NOMO-1 treated with dmso at 0.1 percent for 144 hours (cell line): ENCODE measurements around the gene SLIT3.

Source experiments
- DNase-seq: peaks from one replicate; lab custom pipeline; 2025; ENCODE audit not compliant: unreplicated experiment; lab: John Stamatoyannopoulos, UW

The SLIT3 gene

DNA sequence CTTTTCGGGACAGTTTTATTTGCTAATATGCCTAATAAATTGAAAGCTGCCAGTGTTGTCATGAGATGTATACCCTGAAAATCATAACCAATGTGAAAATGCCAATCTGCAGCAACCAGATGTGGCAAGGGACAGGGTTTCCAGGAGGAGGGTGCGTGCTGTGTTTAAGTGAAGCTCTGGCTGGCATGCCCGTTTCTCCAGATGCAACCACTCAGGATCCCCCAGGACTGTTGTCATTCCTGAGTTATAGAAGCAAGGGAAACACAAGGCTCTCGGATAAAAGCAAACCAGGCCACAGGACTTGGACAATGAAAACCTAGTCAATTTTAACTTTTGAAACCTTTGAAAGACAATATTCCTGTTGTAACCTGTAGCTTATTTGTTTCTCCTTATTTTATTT, 360.2 kb downstream of the SLIT3 start:
- DNase-seq: no peak

DNA sequence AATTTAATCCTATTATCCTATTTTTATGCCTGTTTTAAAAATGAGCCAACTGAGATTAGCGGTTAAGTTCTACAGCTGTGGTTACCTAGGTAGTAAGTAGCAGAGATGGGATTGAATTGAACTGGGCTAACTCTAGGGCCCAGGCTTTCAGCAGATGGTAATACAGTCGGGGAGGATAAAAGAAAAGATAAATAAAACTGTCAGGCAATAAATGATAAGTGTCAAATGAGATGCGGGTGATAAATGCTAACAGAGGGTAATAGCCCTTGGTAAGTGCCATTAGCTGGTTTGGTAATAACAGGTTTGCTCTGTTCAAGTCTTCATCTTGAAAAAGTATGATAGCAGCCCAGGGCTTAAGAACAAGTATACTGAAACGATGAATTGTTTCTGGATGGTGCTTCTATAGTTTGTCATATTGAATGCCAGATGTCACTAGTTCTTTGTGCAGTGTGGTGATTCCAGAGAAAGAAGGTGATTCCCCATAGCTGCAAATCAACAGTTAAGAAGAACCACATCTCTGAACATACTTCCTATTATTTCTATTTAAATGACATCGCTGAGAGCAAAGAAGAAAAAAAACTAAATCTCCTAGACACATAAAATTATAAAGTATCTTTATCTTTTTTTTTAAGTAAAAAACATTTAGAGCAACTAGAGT, 360.9 kb downstream of the SLIT3 start:
- no peak for DNase-seq

DNA sequence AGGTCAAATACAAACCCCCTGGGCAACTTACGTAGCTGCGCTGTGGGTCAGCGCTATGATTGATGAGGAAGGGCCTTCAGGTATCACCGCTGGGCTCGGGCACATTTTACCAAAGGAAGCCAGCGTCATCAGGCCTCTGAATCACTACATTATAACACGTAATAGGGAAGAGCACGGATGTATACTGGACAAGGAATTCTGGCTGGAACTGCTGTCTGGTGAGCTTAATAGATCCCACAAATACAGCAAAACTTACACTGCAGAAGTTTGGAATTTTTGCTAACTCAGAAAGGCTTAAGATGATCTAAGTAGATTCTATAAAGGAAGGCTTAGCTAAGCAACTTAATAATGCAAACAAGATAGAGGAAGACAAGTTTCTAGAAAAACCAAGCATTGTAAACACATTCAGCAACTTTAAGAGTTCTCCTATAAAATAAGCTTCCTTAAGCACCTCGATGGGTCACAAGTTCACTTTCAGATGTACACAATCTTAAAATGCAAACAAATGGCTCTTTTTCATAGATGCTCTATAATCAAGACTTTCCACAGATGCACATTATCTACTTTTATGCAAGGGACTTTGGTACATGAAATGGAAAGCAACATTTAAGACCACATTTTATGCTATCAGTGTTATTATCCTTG, 361.7 kb downstream of the SLIT3 start:
- no peak for DNase-seq

DNA sequence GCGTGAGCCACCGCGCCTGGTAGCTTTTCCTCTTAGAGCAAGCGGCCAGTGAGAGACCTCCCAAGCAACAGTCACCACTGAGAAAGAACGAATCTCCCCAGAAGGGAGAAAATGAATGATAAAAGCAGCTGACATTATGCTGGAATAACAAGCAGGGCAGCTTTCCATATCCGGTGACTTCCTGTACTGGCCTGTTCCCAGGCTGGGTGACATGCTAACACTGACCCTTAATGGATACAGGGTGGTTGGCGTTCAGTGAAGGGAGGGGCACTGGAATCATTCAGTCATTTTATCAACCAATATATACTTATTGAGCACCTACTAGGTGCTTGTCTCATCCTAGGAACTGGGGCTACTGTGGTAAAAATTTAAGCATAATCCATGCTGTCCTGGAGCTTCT, 364.4 kb downstream of the SLIT3 start:
- DNase-seq: no peak

DNA sequence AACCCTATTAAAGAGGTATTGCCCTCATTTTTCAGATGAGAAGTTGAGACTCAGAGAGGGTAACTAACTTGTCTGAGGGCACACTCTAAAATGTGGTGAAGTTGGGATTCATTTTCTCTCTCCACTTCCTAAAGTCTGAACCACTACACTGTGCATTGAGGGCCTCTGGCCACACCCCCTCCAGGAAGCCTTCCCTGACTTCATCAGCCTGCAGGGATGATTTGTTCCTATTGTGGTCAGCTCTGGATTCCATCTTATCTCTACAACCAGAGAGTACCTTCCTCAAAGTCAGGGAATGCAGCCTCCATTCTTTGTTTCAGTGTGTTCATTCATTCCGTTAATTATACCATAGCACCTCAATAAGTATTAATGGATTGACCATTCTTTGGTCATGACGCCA, 365.8 kb downstream of the SLIT3 start:
- no peak for DNase-seq

DNA sequence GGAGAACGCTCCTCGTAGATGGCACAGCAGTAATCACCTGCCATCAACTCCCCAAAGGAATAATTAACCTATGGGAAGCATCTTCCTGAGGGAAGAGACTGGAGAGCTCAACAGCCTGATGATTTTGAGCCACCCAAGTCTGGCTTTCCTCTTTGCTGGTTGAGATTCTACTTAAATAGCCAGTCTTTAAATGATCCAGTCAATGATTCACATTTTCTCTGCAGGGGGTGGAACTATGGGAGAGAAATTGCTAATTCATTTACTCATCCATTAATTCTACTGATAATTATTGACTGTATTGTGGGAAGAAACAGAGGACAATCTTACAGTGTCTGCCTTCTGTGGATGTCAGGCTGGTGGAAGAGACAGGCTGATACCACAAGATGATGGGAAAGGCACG, 366.8 kb downstream of the SLIT3 start:
- DNase-seq: no peak

DNA sequence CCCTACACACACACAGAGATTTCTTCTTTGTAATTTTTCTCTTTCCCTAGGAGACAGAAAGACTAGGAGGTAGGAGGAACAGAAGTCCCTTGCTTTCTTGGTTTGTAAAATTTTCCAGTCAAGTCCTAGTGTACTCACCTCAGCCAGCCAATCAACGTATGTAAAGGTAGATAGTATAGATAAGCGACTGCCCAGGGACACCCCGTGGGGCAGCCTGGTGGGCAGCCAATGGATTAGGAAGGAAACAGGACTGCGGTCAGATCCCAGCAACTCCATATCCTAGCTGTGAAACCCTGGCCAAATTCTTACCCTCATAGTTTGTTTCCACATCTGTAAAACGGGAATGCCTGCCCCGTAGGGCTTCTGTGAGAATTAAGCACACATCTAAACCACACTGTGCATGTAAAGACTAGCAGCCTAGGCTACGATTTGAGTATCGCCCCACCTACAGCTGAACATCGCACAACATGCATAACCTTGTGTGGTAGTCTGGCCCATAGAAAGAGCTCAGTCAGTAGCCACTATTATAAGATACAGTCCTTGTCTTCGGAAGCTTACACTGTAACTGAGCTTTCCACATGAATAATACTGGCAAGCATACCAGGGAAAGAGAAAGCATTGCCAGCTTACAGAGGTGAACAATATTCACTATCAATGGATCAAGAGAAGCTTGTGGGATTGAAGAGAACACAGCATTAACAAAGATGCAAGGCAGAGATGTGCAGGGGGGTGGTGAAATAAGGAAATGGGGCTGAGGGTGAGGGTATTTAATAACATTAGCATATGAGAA, 368.3 kb downstream of the SLIT3 start:
- no peak for DNase-seq

DNA sequence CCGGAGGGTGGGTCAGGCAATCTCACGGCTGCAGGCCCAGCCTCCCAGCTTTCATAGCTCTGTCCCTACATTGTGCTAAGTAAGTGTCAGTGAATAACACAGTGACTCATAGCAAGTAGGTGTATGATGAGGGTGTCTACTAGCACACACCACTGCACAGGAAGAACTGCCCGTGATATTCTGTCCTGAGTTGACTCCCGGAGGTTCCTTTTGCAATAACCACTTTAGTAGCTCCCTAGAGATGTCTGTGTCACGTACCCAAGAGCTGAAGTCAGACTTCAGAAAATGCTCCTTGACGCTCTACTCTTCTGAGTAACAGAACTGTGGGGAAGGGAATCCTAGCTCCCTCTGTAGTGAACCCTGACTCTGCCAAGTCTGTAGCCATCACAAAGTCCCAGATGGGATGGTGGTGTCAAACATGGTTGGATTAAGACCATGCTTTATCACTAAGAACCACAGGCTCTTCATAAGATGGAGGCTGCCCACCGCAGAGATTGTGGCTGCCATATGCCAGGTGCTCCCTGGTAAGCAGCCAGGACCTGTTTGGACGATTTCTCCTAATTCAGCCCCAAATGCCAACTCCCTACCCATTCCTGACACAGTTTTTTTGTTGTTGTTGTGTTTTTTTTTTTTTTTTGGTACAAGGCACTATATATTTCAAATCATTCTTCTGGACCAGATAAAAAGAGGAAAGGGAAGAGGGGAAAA, 369.1 kb downstream of the SLIT3 start:
- no peak for DNase-seq

DNA sequence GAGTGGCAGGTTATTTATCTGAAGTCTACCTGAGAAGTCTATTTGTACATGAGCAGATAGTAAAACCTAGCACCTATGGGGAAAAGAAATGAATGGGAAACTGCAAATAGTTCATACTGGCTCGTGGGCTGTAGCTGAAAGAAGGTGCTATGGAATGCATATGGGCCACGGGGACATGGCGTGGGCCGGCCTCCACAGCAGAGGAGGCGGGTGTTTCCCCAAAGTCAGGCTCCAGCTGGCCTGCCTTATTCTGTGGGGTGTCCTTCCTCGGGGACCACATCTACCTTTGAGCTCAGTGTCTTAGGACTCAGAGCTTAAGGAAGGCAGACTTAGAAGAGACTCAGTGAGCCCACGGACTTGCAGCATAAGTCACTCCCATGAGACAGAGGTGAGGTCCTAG, 371.3 kb downstream of the SLIT3 start:
- DNase-seq: no peak

DNA sequence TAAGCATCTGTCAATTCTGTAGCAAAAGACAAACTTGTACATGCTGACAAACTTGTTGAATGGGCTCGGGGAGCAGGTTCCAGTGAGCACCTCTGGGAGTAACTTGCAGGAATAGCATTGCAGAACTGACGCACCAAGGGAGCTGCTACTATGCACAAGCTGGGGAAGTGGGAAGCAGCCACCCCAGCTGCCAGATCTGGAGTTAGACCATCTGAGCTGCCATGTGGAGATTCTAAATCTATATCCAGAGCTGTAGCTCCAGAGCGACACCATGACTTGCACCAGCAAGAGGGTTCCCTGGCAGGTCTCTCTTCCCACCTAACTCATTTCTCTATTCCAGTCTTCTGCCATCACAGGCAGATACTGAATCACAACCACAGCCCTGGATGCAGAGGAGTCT, 375.8 kb downstream of the SLIT3 start:
- DNase-seq: no peak

DNA sequence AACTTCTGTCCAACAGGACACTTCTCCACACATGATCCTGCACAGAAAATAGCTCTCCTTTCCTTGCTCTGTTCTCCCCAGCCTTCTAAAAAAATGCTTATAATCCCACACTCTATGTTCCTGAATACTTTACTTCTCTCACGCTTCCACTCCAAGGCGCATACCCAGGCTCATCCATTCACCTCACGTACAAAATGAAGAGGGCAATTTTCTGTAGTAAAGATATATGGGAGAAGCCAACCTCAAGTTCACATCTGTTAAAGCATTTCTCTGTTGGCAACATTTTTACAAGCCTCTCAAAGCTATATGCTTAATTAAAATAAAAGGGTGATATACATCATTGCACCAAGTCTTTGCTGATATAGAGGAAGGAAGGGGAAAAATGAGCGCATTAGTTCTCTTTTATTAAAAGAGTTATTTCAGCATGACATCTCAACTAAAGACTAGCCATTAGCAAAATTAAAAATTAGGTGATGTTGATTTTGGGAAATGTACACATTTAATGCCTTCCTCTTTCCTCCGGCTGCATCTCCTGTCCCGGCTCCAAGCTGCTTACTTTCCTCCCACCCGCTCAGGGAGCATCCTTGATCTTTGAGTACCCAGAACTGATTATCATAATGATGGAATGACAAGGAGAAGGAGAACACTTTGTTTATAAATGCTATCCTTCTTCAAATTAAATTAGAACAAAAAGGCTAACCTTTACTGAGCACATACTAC, 379.6 kb downstream of the SLIT3 start:
- DNase-seq: no peak

DNA sequence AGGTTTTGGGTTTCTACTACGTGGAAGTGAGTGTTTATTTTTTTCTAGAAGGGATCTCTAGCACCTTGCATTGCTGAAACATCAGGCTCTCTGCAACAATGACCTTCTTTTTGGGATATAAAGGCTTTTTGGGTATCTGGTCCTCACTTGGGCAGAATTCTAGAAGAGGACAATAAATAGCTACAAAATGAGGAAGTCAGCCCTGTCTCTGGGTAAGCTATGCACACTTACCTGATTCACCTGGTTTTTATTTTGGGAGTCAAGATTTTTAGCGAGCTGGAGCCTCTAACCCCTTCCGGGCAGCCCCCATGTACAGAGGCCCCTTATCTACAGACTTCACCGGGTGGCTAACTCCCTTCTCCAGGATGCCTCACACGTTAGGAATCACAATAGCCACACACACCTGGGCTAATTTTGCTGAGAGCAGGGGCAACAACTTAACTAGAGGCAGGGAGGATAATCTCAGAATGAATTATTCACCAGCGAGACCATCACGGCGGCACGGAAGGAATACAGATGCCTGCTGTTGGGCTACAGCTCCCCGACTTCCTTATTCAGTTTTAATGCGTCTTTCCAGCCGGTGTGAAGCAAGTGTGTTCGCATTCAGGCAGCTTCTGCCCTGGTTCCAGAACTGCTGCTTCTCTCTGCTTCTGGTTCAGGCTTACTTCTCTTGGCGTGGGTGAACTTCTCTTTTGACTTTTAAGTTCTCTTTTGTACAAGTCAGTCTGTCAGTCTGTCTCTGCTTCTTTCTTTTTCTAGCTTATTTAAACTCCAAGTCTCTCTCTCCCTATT, 380.7 kb downstream of the SLIT3 start:
- DNase-seq: peak; percentile 66

DNA sequence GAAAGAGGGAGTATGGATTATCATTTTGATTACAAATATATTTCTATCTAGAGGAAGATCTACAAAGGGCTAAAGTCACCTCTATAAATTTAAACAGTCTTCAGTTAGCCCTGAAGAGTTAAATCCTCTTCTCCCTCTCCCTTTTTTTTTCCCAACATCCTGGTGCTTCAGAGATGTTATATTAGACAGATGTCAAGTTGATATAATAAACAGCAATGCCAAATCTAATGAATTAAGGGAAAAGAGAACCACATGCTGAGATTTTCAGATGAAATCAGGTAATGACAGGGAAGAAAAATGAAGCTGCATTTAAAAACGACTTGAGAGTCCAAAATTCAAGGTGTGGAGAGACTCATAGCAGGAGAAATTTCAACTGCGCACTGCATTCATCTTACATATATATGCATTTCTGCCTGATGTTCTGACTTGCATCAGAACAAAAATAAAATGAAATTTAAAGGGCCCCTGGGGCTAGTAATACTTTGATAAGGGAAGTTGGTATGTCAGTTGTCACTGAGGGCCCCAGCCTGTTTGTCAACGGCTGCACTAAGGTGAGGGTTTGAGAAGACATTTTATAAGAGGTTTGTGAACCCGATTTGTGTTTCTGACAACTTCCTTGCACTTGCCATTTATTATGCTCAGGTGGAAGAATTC, 382.9 kb downstream of the SLIT3 start:
- no peak for DNase-seq

DNA sequence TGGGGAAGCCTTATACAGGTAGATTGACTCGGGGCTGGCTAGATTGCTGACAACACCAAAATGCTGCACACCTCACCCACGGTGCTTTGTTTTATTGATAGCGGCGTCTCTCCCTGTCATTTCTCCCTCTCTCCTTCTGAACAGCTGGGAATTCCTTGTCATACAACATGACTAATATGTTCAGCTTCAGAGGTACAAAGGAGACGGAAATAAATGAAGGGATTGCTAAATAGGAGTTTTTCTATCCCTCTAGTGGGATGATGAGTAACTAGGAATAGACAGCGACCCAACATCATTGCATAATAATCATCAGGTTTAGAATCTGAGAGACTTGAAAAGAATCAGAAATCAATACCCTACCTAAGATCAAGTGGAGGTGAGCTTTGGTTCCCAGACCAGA, 384.1 kb downstream of the SLIT3 start:
- no peak for DNase-seq

DNA sequence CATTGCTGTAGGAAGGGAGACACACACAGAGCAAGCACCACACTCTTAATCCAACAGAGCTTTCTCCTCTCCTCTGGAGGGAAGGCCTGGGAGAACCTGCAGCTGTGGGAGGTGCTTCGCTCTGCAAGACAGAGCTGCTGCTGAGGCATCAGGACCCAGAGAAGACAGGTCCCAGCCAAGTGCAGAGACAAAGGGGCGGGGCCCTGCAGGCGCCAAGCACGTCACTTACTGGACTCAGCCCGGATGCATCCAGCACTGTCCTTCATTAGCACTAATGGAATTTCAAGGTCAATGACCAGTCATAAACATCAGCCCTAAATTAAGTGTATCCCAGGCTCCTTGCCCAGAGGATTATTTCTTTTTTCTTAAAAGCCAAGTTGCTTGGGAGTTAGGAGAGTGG, 384.7 kb downstream of the SLIT3 start:
- no peak for DNase-seq

DNA sequence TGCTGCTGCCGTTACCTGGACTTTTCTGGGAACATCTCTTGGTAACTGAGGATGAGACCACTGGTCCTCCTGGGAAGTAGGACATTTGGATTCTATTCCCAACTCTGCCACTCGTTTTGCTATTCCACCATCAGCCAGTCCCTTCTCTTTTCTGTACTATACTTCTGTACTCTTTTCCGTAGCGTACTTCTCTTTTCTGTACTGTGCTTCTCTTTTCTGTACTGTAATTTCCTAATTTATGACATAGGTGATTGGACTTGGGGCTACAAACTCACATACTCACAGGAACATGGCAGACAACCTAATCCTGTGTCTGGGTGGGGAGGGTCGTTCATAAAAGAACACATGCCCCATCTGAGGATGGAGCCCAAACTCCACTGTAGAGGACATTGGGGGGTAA, 386.4 kb downstream of the SLIT3 start:
- peak; percentile 6 for DNase-seq

DNA sequence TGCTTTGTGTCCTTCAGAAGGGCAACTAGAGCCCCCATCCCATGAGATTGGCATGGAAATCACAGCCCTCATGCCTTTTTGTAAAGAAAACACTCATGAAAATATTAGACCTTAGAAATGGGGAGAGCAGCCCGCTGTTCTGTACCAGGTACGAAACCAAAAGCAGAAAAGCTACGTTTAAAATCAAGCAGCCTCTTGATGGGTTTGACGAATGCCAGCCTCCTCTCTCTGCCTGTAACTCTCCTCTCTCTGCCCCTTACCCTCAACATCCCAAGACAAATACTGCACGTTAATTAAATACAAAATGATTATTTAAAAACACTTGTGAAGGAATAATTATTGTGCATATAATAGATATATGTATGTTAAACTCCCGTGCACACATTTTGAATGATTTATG, 390.1 kb downstream of the SLIT3 start:
- DNase-seq: no peak

DNA sequence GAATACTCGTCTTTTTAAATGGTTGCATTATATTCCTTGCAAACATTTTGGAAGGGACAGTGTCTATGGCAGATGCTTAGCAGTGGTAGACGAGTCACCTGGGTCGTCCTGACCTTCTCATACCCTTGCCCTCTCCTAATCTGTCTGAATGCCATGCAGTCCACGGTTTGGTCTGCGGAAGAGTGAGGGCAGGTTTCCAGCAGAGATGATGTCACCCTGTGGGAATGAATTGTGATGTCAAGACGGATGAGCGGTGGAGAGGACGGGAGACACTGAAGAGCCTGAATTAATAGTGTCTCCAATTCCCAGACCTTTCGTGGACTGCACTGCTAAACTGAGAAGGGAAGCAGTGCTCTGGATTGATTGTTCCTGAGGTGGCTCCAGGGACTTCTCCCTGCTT, 392.7 kb downstream of the SLIT3 start:
- DNase-seq: no peak

DNA sequence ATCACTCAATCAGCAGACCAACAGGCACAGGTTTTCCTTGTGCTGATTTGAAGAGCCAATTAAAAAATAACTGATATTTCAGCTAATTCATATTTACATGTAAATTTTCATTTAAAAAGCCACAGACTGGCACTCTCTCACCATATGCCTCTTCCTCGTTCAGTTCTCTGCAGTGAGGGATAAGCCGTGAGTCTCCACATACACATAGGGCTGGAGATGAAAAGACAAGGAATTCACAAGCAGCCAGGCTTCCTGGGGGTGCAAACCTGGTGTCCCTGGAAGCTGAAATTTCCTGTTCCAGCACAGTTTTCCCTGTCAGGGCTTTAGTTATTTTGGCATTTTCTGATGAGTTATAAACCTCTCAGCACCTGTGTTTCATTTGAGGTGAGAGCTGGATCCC, 397.9 kb downstream of the SLIT3 start:
- DNase-seq: no peak

DNA sequence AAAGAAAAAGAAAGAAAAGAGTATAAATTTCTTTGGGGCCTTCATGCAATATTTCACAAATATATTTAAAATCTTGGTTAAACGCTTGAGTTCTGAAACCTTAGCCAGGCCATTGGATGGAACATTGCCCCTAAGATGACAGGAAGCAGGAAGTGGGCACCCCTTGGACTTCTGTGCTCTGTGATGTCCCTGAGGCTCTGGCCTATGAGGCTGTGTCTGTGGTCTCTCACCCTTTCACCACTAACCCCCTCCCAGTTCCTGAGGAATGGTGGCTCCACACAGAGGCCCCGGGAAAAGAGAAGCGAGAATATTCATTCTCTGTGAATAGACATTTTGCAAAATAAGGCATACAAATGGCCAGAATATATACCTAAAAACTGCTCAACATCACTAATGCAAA, 401.3 kb downstream of the SLIT3 start:
- no peak for DNase-seq
